Skeletal muscle tissue (tissue), 4 donors: Measurements from ENCODE around the gene TMEM255B. TPM values are rescaled to one million over a fixed set of nuclear protein-coding genes. Genes with fewer than 3 reads are reported as not detected.

Experiments
- H3K27ac ChIP-seq: one replicate; pipeline ENCODE4 v1.7.0; 2013; ENCODE audit warnings: mild to moderate bottlenecking, low read depth, low read length, inconsistent platforms
- H3K27me3 ChIP-seq, 3 donors: one replicate each; pipeline ENCODE4 v1.7.0; 2013; ENCODE audit warnings: low read length in 3 of 3; ENCODE audit not compliant: control insufficient read depth in 3 of 3, insufficient read depth in 3 of 3
- H3K36me3 ChIP-seq, 3 donors: one replicate each; pipeline ENCODE4 v1.7.0; 2013; ENCODE audit warnings: low read length in 3 of 3; ENCODE audit not compliant: control insufficient read depth in 3 of 3, insufficient read depth in 3 of 3
- H3K4me1 ChIP-seq, 3 donors: one replicate each; pipeline ENCODE4 v1.7.0; 2013; ENCODE audit warnings: low read length in 3 of 3, mild to moderate bottlenecking in 3 of 3; ENCODE audit not compliant: control insufficient read depth in 3 of 3, insufficient read depth in 3 of 3
- H3K4me3 ChIP-seq, 3 donors: one replicate each; pipeline ENCODE4 v1.7.0; 2013; ENCODE audit warnings: low read length in 3 of 3
- H3K9ac ChIP-seq, 3 donors: one replicate each; pipeline ENCODE4 v1.7.0; 2013; ENCODE audit warnings: low read length in 3 of 3, mild to moderate bottlenecking in 3 of 3, moderate library complexity in 2 of 3, low read depth in 1 of 3
- H3K9me3 ChIP-seq, 3 donors: one replicate each; pipeline ENCODE4 v1.7.0; 2013; ENCODE audit warnings: low read length in 3 of 3; ENCODE audit not compliant: control insufficient read depth in 3 of 3
- total RNA-seq: library from RNA; depleted of rRNA; stranded (reverse); fragments of >200 nt; gene quantifications from one replicate; pipeline ENCODE4 v1.2.3, GENCODE V29; 2014
- donor health status: Osteomylitis.

Gene TMEM255B
- total RNA-seq, 1 donor from 2014 or later, result 2.6 TPM

GRCh38 chr13:113800576-113800926, 41.5 kb downstream of the TMEM255B start:
- Histone ChIP-seq H3K27me3 (peaks cover 14 to 18% (median 15%) of the 10 kb centered on the region in 3 donors), H3K9me3 (no peaks in the 10 kb centered on the region), H3K9ac (no peak overlapping the region), H3K4me1 (peaks cover 0 to 2% (median 0%) of the 10 kb centered on the region in 3 donors), H3K4me3 (no peak overlapping the region), H3K36me3 (peaks cover 0 to 3% (median 0%) of the 10 kb centered on the region in 3 donors), H3K27ac (no peak overlapping the region)

- Histone ChIP-seq H3K9ac (no peak overlapping the region), H3K9me3 (no peaks in the 10 kb centered on the region), H3K27ac (no peak overlapping the region), H3K27me3 (peaks cover 6 to 11% (median 6%) of the 10 kb centered on the region in 3 donors), H3K4me3 (no peak overlapping the region), H3K36me3 (peaks cover 0 to under 1% (median 0%) of the 10 kb centered on the region in 3 donors), H3K4me1 (peaks cover 0 to 2% (median 0%) of the 10 kb centered on the region in 3 donors)
These were observed 42.4 kb downstream of the TMEM255B start for GRCh38 chr13:113801289-113801961.

GRCh38 chr13:113802090-113802531, 43.1 kb downstream of the TMEM255B start:
- peaks cover 0 to 2% (median 0%) of the 10 kb centered on the region in 3 donors for H3K4me1 ChIP-seq
- H3K36me3 ChIP-seq, result no peaks in the 10 kb centered on the region

GRCh38 chr13:113802761-113803160, 43.7 kb downstream of the TMEM255B start:
- no peak overlapping the region for H3K27ac ChIP-seq
- no peaks in the 10 kb centered on the region for H3K36me3 ChIP-seq
- H3K27me3 ChIP-seq, result peaks cover 0 to 5% (median 4%) of the 10 kb centered on the region in 3 donors
- no peak overlapping the region for H3K9ac ChIP-seq
- no peaks in the 10 kb centered on the region for H3K9me3 ChIP-seq
- no peak overlapping the region for H3K4me3 ChIP-seq
- peaks cover 0 to 2% (median 0%) of the 10 kb centered on the region in 3 donors for H3K4me1 ChIP-seq

More at GRCh38 chr13:113802090-113802531, 43.1 kb downstream of the TMEM255B start:
- no peak overlapping the region for H3K27ac ChIP-seq
- peaks cover 0 to 6% (median 4%) of the 10 kb centered on the region in 3 donors for H3K27me3 ChIP-seq
- H3K4me3 ChIP-seq, result no peak overlapping the region
- no peaks in the 10 kb centered on the region for H3K9me3 ChIP-seq
- H3K9ac ChIP-seq, result no peak overlapping the region

- Histone ChIP-seq H3K9me3 (peaks cover 4 to 6% (median 5%) of the 10 kb centered on the region in 3 donors), H3K4me1 (peaks cover 0 to 2% (median 0%) of the 10 kb centered on the region in 3 donors), H3K9ac (no peak overlapping the region), H3K27me3 (peaks cover 0 to 4% (median 0%) of the 10 kb centered on the region in 3 donors), H3K36me3 (no peaks in the 10 kb centered on the region), H3K4me3 (no peak overlapping the region), H3K27ac (no peak overlapping the region)
These were observed 44.5 kb downstream of the TMEM255B start for GRCh38 chr13:113803409-113804016.

GRCh38 chr13:113804017-113804702, 45.1 kb downstream of the TMEM255B start:
- no peaks in the 10 kb centered on the region for H3K36me3 ChIP-seq
- peaks cover 0 to 4% (median 0%) of the 10 kb centered on the region in 3 donors for H3K27me3 ChIP-seq
- H3K4me3 ChIP-seq, result no peak overlapping the region
- peaks cover 0 to 2% (median 0%) of the 10 kb centered on the region in 3 donors for H3K4me1 ChIP-seq
- no peak overlapping the region for H3K9ac ChIP-seq
- H3K27ac ChIP-seq, result no peak overlapping the region
- H3K9me3 ChIP-seq, result peaks cover 4 to 7% (median 6%) of the 10 kb centered on the region in 3 donors

- Histone ChIP-seq H3K27me3 (peaks cover 0 to 4% (median 0%) of the 10 kb centered on the region in 3 donors), H3K4me1 (peaks cover 0 to 2% (median 0%) of the 10 kb centered on the region in 3 donors), H3K36me3 (no peaks in the 10 kb centered on the region), H3K9ac (no peak overlapping the region), H3K4me3 (no peak overlapping the region), H3K27ac (no peak overlapping the region), H3K9me3 (peaks cover 6 to 8% (median 7%) of the 10 kb centered on the region in 3 donors)
These were observed 45.8 kb downstream of the TMEM255B start for GRCh38 chr13:113804703-113805430.

GRCh38 chr13:113805431-113806103, 46.5 kb downstream of the TMEM255B start:
- peaks cover 0 to 2% (median 0%) of the 10 kb centered on the region in 3 donors for H3K4me1 ChIP-seq
- H3K27me3 ChIP-seq, result no peaks in the 10 kb centered on the region
- no peak overlapping the region for H3K9ac ChIP-seq
- no peak overlapping the region for H3K4me3 ChIP-seq
- H3K9me3 ChIP-seq, result peaks cover 6 to 8% (median 7%) of the 10 kb centered on the region in 3 donors
- no peak overlapping the region for H3K27ac ChIP-seq
- no peaks in the 10 kb centered on the region for H3K36me3 ChIP-seq

GRCh38 chr13:113806104-113806471, 47.1 kb downstream of the TMEM255B start:
- peaks cover 6 to 8% (median 7%) of the 10 kb centered on the region in 3 donors for H3K9me3 ChIP-seq
- H3K4me1 ChIP-seq, result peaks cover 0 to 2% (median 0%) of the 10 kb centered on the region in 3 donors
- no peak overlapping the region for H3K27ac ChIP-seq
- no peak overlapping the region for H3K9ac ChIP-seq
- no peaks in the 10 kb centered on the region for H3K36me3 ChIP-seq
- no peak overlapping the region for H3K4me3 ChIP-seq
- H3K27me3 ChIP-seq, result no peaks in the 10 kb centered on the region
